Liver (tissue), 9 donors: ENCODE results near the gene MEDAG. TPM values are rescaled to one million over a fixed set of nuclear protein-coding genes. Genes with fewer than 3 reads are reported as not detected.

Source experiments
- DNase-seq: peaks from one replicate; pipeline ENCODE4 v3.0.0-alpha.2; 2017; ENCODE audit warnings: low spot score
- H3K27ac ChIP-seq, 2 donors: one replicate each; pipeline ENCODE4 v1.7.0; 2013; ENCODE audit warnings: inconsistent platforms in 2 of 2, low read length in 2 of 2, control low read depth in 1 of 2, low read depth in 1 of 2, mild to moderate bottlenecking in 1 of 2
- H3K27me3 ChIP-seq, 4 donors: one replicate each; pipeline versions ENCODE4 v1.6.1 to v1.7.0; 2013; ENCODE audit warnings: low read length in 3 of 4, inconsistent platforms in 1 of 4, mild to moderate bottlenecking in 1 of 4, moderate library complexity in 1 of 4; ENCODE audit not compliant: control insufficient read depth in 4 of 4, insufficient read depth in 4 of 4
- H3K36me3 ChIP-seq, 4 donors: one replicate each; pipeline versions ENCODE4 v1.6.1 to v1.7.0; 2013; ENCODE audit warnings: low read length in 3 of 4, mild to moderate bottlenecking in 3 of 4, low read depth in 1 of 4, moderate library complexity in 1 of 4; ENCODE audit not compliant: control insufficient read depth in 4 of 4, insufficient read depth in 3 of 4
- H3K4me1 ChIP-seq, 4 donors: one replicate each; pipeline versions ENCODE4 v1.6.1 to v1.7.0; 2013; ENCODE audit warnings: low read length in 3 of 4, mild to moderate bottlenecking in 3 of 4, moderate library complexity in 1 of 4; ENCODE audit not compliant: control insufficient read depth in 4 of 4, insufficient read depth in 4 of 4
- H3K4me3 ChIP-seq, 3 donors: one replicate each; pipeline versions ENCODE4 v1.6.1 to v1.7.0; 2013; ENCODE audit warnings: low read length in 3 of 3, control low read depth in 1 of 3, low read depth in 1 of 3, mild to moderate bottlenecking in 1 of 3
- H3K9ac ChIP-seq, 2 donors: one replicate each; pipeline ENCODE4 v1.7.0; 2013; ENCODE audit warnings: low read length in 2 of 2, mild to moderate bottlenecking in 2 of 2, moderate library complexity in 2 of 2, control low read depth in 1 of 2, low read depth in 1 of 2
- H3K9me3 ChIP-seq, 4 donors: one replicate each; pipeline versions ENCODE4 v1.6.1 to v1.7.0; 2013; ENCODE audit warnings: low read length in 3 of 4; ENCODE audit not compliant: control insufficient read depth in 4 of 4
- CTCF ChIP-seq: fragments of 150-350 bp; IDR thresholded peaks from 2 replicates; pipeline ENCODE4 v1.5.1; 2017; ENCODE audit warnings: improper control_type of control experiment, low read depth, low read length; ENCODE audit not compliant: missing input control
- EGR1 ChIP-seq, 2 donors: IDR thresholded peaks; 2 replicates each; pipeline ENCODE4 v1.6.1; 2016 to 2018; ENCODE audit warnings: antibody characterized with exemption in 2 of 2, low read depth in 2 of 2
- FOXA2 ChIP-seq: IDR thresholded peaks from 2 replicates; pipeline ENCODE4 v1.6.1; 2016; ENCODE audit warnings: antibody characterized with exemption
- HNF4A ChIP-seq, 2 donors: conservative IDR thresholded peaks; 2 replicates each; pipeline ENCODE4 v1.6.1; 2016; ENCODE audit warnings: antibody characterized with exemption in 2 of 2, mild to moderate bottlenecking in 2 of 2
- HNF4G ChIP-seq: IDR thresholded peaks from 2 replicates; pipeline ENCODE4 v1.6.1; 2016; ENCODE audit warnings: antibody characterized with exemption
- JUND ChIP-seq, 2 donors: IDR thresholded peaks; 2 replicates each; pipeline ENCODE4 v1.6.1; 2016; ENCODE audit warnings: antibody characterized with exemption in 2 of 2
- NR2F2 ChIP-seq: IDR thresholded peaks from 2 replicates; pipeline ENCODE4 v1.6.1; 2016; ENCODE audit warnings: antibody characterized with exemption
- RAD21 ChIP-seq, 2 donors: IDR thresholded peaks; 2 replicates each; pipeline ENCODE4 v1.6.1; 2016; ENCODE audit warnings: antibody characterized with exemption in 2 of 2, mild to moderate bottlenecking in 2 of 2
- REST ChIP-seq: IDR thresholded peaks from 2 replicates; pipeline ENCODE4 v1.6.1; 2016; ENCODE audit warnings: antibody characterized with exemption, mild to moderate bottlenecking
- SP1 ChIP-seq: IDR thresholded peaks from 2 replicates; pipeline ENCODE4 v1.6.1; 2018; ENCODE audit warnings: antibody characterized with exemption, mild to moderate bottlenecking
- TAF1 ChIP-seq: conservative IDR thresholded peaks from 2 replicates; pipeline ENCODE4 v1.6.1; 2016; ENCODE audit warnings: antibody characterized with exemption, mild to moderate bottlenecking
- YY1 ChIP-seq: IDR thresholded peaks from 2 replicates; pipeline ENCODE4 v1.6.1; 2016; ENCODE audit warnings: antibody characterized with exemption, mild to moderate bottlenecking
- ZBTB33 ChIP-seq: IDR thresholded peaks from 2 replicates; pipeline ENCODE4 v1.6.1; 2016; ENCODE audit warnings: antibody characterized with exemption
- WGBS: extraction: QIAGEN DNeasy Blood & Tissue Kit; methylation state at CpG from one replicate; pipeline ENCODE4 v1.1.7; 2013; 5-methylcytosine and 5-hydroxymethylcytosine counted together
- polyA plus RNA-seq, 2 donors: library from polyadenylated mRNA; stranded (reverse) in 1 of 2; unstranded in 1 of 2; fragments of 200-250 nt in 1 of 2; fragments of >200 nt in 1 of 2; fragmentation: Nextera tagmentation in 1 of 2; extraction: Ambion mirVana in 1 of 2; gene quantifications; one replicate each; pipeline versions ENCODE4 v1.2.1 to v1.2.3, GENCODE V29; 2013 to 2015
- total RNA-seq, 2 donors: library from RNA; depleted of rRNA; stranded (reverse); fragments of >200 nt; gene quantifications; one replicate each; pipeline ENCODE4 v1.2.3, GENCODE V29; 2014
- TF ChIP-seq, protein P1 (sequence below): IDR thresholded peaks from 2 replicates; pipeline ENCODE4 v1.6.1; 2016; ENCODE audit warnings: antibody characterized with exemption
- donor health status: healthy.
- donor health status: healthy.
- donor health status: healthy.
- donor health status: healthy.
- donor health status: healthy.

The MEDAG gene
- under 1 TPM; 0.05 to 0.50 TPM for total RNA-seq
- polyA plus RNA-seq: under 1 TPM; 0.24 to 0.29 TPM

GRCh38 chr13:30905932-30906383 is at the start of gene MEDAG:
MEDAG (plus strand) TSS chr13:30906271; CDS start chr13:30906516, 245 bp downstream.
- no peak within 1 kb of the TSS for H3K9ac ChIP-seq
- TF ChIP-seq YY1: no peak
- no peak for TF ChIP-seq RAD21 (IDR thresholded peaks at IDR 0.05)
- TF ChIP-seq EGR1 (IDR thresholded peaks at IDR 0.05; ENCODE audit: low read depth in 2 of 2): no peak
- no peak for TF ChIP-seq HNF4A (conservative IDR thresholded peaks at IDR 0.05)
- no peak for TF ChIP-seq TAF1
- TF ChIP-seq NR2F2: no peak
- H3K4me3 ChIP-seq: peak within 1 kb of the TSS in 1 of 3 donors; percentile 10
- H3K27me3 ChIP-seq: peaks cover 0 to 12% (median 2%) of the 10 kb centered on the region in 4 donors
- no peak for DNase-seq
- WGBS: 10% methylated on average over 35 of the region's 35 CpGs
- H3K9me3 ChIP-seq: no peaks in the 10 kb centered on the region
- no peak within 1 kb of the TSS for H3K27ac ChIP-seq
- no peaks in the 10 kb centered on the region for H3K36me3 ChIP-seq
- peaks cover 0 to 7% (median 4%) of the 10 kb centered on the region in 4 donors for H3K4me1 ChIP-seq

DNA sequence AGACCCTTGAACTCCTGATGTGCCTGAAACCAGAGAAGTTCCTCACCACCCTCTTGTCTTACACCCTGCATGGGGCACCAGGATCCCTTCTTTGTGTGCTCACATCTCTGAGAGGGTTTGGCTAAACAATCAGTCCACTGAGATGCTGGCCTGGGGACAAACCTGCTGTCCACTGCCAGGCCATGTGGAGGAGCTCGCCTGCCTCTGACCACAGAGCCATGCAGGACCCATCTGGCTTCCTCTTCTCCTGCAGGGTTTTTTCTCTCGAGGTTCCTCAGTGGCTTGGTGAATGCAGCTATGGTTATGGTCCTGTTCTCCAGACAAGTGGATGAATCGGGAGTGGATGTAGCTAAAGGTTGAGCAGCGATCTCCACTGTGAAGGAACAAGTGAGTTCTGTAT is 49.1 kb upstream of the MEDAG start:
- no peak for DNase-seq
- 73% methylated on average over 4 of the region's 4 CpGs for WGBS
- no peak overlapping the region for H3K27ac ChIP-seq
- no peak overlapping the region for H3K9ac ChIP-seq
- H3K9me3 ChIP-seq: peaks cover 0 to 3% (median 0%) of the 10 kb centered on the region in 4 donors
- no peaks in the 10 kb centered on the region for H3K4me1 ChIP-seq
- TF ChIP-seq FOXA2 (no peak), ZBTB33 (no peak), HNF4G (no peak), REST (no peak), RAD21 (IDR thresholded peaks at IDR 0.05) (no peak), NR2F2 (no peak), JUND (IDR thresholded peaks at IDR 0.05) (no peak), TAF1 (no peak), EGR1 (IDR thresholded peaks at IDR 0.05; ENCODE audit: low read depth in 2 of 2) (no peak), HNF4A (conservative IDR thresholded peaks at IDR 0.05) (no peak), CTCF (no peak), SP1 (no peak)
- TF ChIP-seq, protein P1, sequence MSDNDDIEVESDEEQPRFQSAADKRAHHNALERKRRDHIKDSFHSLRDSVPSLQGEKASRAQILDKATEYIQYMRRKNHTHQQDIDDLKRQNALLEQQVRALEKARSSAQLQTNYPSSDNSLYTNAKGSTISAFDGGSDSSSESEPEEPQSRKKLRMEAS: no peak
- H3K4me3 ChIP-seq: no peak overlapping the region
- no peaks in the 10 kb centered on the region for H3K27me3 ChIP-seq
- no peaks in the 10 kb centered on the region for H3K36me3 ChIP-seq
